ENCODE data around the gene GRIN2C. TPM values are rescaled to one million over a fixed set of nuclear protein-coding genes. Genes with fewer than 3 reads are reported as not detected.

Gene GRIN2C
- total and polyA plus RNA-seq, 2 donors (not counting 1 experiment from before 2014, with no cell fraction given) = 0.03 TPM; not detected in 1

GRCh38 chr17:74893936-74894671 is 34.4 kb upstream of the GRIN2C start:
- Mint-ChIP-seq H3K27ac (peak overlapping the region; percentile 34), H3K9me3 (ENCODE audit: insufficient read depth) (no peaks in the 10 kb centered on the region), H3K4me1 (peaks cover 2% of the 10 kb centered on the region), H3K4me3 (peak overlapping the region; percentile 71), H3K27me3 (peaks cover 44% of the 10 kb centered on the region)
- POLR2A ChIA-PET = no interaction called here
- Histone ChIP-seq H2AFZ (ENCODE audit: insufficient read depth, low read depth, low read length, poor library complexity, severe bottlenecking) (peak overlapping the region; percentile 38), H3K36me3 (replicated peaks in 1 of 2; ENCODE audit: control extremely low read depth in 1 of 2, control insufficient read depth in 1 of 2, extremely low read depth in 1 of 2, insufficient read depth in 2 of 2, low read length in 1 of 2) (no peaks in the 10 kb centered on the region), H3K9me3 (ENCODE audit: control extremely low read depth in 1 of 3, control insufficient read depth in 2 of 3, insufficient read depth in 1 of 3, low read length in 2 of 3) (peaks cover 0 to 6% (median 0%) of the 10 kb centered on the region in 3 donors), H4K20me1 (ENCODE audit: control insufficient read depth, insufficient read depth, low read length, poor library complexity, severe bottlenecking) (no peaks in the 10 kb centered on the region), H3K9ac (ENCODE audit: low read length) (no peak overlapping the region), H3K4me1 (ENCODE audit: control insufficient read depth in 2 of 2, insufficient read depth in 2 of 2, low read length in 2 of 2) (peaks cover 6 to 16% of the 10 kb centered on the region in 2 donors), H3K27ac (ENCODE audit: low read length in 2 of 2) (no peak overlapping the region), H3K4me2 (replicated peaks; ENCODE audit: low read depth, low read length, poor library complexity, severe bottlenecking) (peak overlapping the region; percentile 68), H3K79me2 (ENCODE audit: control insufficient read depth, insufficient read depth, low read length) (no peaks in the 10 kb centered on the region), H3K4me3 (ENCODE audit: control extremely low read depth in 1 of 5, extremely low read depth in 1 of 5, insufficient read depth in 1 of 5, low read depth in 2 of 5, low read length in 4 of 5) (no peak overlapping the region), H3K27me3 (replicated peaks in 1 of 4; ENCODE audit: control extremely low read depth in 1 of 4, control insufficient read depth in 3 of 4, insufficient read depth in 4 of 4, low read length in 3 of 4) (peaks cover 0 to 44% (median 9%) of the 10 kb centered on the region in 4 experiments)
- no peak for TF ChIP-seq CTCF (IDR thresholded peaks at IDR 0.05)
- no peak for TF ChIP-seq EZH2 (IDR thresholded peaks at IDR 0.05; ENCODE audit: borderline replicate concordance, insufficient read depth, low read depth, low read length, poor library complexity, severe bottlenecking)
- intact Hi-C loops (cut with micrococcal nuclease) = no loop called here
- CTCF ChIA-PET = no interaction called here
- DNase-seq (no peak), ATAC-seq (ENCODE audit: low read depth) (no peak)
- WGBS (ENCODE audit: insufficient coverage) = 40% methylated on average over 21 of the region's 22 CpGs
